Mucosa of descending colon (tissue), 3 donors: Measurements from ENCODE around the gene CMTM4. TPM values are rescaled to one million over a fixed set of nuclear protein-coding genes. Genes with fewer than 3 reads are reported as not detected.

ENCODE experiments used
- ATAC-seq: fragments of 200-7000 bp; cut with Tn5 transposase; one replicate; pipeline ENCODE4 v1.9.1; 2020; ENCODE audit warnings: mild to moderate bottlenecking, moderate library complexity
- DNase-seq, 3 donors: peaks; one replicate each; pipeline ENCODE4 v3.0.0-alpha.2; 2020
- H3K36me3 ChIP-seq: fragments of 200-600 bp; one replicate; pipeline ENCODE4 v1.8.0; 2021; ENCODE audit warnings: low read depth, mild to moderate bottlenecking
- H3K4me1 ChIP-seq: fragments of 200-600 bp; one replicate; pipeline ENCODE4 v1.8.0; 2021; ENCODE audit warnings: low read depth, mild to moderate bottlenecking
- H3K4me3 ChIP-seq: fragments of 200-600 bp; one replicate; pipeline ENCODE4 v1.8.0; 2021; ENCODE audit warnings: mild to moderate bottlenecking
- H3K9me3 ChIP-seq: fragments of 200-600 bp; one replicate; pipeline ENCODE4 v1.8.0; 2021; ENCODE audit warnings: mild to moderate bottlenecking
- intact Hi-C, 2 donors: fragments of 100-400 bp; cut with DNase I in 1 of 2; cut with micrococcal nuclease in 1 of 2; formaldehyde crosslinking; loops; one replicate each; pipeline versions ENCODE4 v1.11.0 to v1.11.1; 2022; cut with DNase I, micrococcal nuclease
- total RNA-seq, 3 donors: library from RNA; stranded (reverse); fragmentation: NEBNext Ultra II Directional in 2 of 3; extraction: Animal tissue kit (Norgen Biotek cat#: 25700) in 2 of 3; gene quantifications; one replicate each; pipeline versions ENCODE4 v1.2.1 to v1.2.4, GENCODE V29; 2021 to 2023
- TF ChIP-seq, protein P1 (sequence below): fragments of 200-600 bp; IDR thresholded peaks from one replicate; pipeline ENCODE4 v1.8.0; 2022; ENCODE audit warnings: antibody characterized with exemption, mild to moderate bottlenecking
- donor health status: DM: no; HTN: no; CAD: no; lungs with moderate emphysema.
- donor health status: DM: no; HTN: no; CAD: no.
- donor health status: DM: no; HTN: yes; CAD: no.

CMTM4 gene
- total RNA-seq, 3 donors from 2014 or later = 91.6 to 208 (median 155) TPM

GRCh38 chr16:66580605-66581209, 115.8 kb downstream of the CMTM4 start:
- Histone ChIP-seq H3K9me3 (no peaks in the 10 kb centered on the region), H3K36me3 (no peaks in the 10 kb centered on the region), H3K4me3 (no peak overlapping the region), H3K4me1 (peaks cover 9% of the 10 kb centered on the region)
- intact Hi-C loops = no loop called here
- no peak for ATAC-seq
- no peak for DNase-seq
- TF ChIP-seq, protein P1, sequence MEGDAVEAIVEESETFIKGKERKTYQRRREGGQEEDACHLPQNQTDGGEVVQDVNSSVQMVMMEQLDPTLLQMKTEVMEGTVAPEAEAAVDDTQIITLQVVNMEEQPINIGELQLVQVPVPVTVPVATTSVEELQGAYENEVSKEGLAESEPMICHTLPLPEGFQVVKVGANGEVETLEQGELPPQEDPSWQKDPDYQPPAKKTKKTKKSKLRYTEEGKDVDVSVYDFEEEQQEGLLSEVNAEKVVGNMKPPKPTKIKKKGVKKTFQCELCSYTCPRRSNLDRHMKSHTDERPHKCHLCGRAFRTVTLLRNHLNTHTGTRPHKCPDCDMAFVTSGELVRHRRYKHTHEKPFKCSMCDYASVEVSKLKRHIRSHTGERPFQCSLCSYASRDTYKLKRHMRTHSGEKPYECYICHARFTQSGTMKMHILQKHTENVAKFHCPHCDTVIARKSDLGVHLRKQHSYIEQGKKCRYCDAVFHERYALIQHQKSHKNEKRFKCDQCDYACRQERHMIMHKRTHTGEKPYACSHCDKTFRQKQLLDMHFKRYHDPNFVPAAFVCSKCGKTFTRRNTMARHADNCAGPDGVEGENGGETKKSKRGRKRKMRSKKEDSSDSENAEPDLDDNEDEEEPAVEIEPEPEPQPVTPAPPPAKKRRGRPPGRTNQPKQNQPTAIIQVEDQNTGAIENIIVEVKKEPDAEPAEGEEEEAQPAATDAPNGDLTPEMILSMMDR = no peak

GRCh38 chr16:66578651-66579531, 117.7 kb downstream of the CMTM4 start, which contains the start of gene CMTM2:
CMTM2 (plus strand) TSS chr16:66579463; CDS start chr16:66579608, 145 bp downstream.
- ATAC-seq = peak; percentile 46
- TF ChIP-seq, protein P1 = no peak
- Histone ChIP-seq H3K9me3 (no peaks in the 10 kb centered on the region), H3K4me1 (peaks cover 9% of the 10 kb centered on the region), H3K4me3 (no peak within 1 kb of the TSS), H3K36me3 (no peaks in the 10 kb centered on the region)
- no peak for DNase-seq
- intact Hi-C loops = no loop called here

- Histone ChIP-seq H3K9me3 (no peaks in the 10 kb centered on the region), H3K36me3 (no peaks in the 10 kb centered on the region), H3K4me1 (peaks cover 9% of the 10 kb centered on the region), H3K4me3 (no peak overlapping the region)
- no peak for ATAC-seq
- DNase-seq = no peak
- TF ChIP-seq, protein P1 = no peak
- intact Hi-C loops = no loop called here
These were observed 120.2 kb downstream of the CMTM4 start for GRCh38 chr16:66576296-66576695.

GRCh38 chr16:66575060-66575459, 121.5 kb downstream of the CMTM4 start:
- H3K36me3 ChIP-seq = no peaks in the 10 kb centered on the region
- H3K4me3 ChIP-seq = no peak overlapping the region
- H3K9me3 ChIP-seq = no peaks in the 10 kb centered on the region
- intact Hi-C loops = no loop called here
- no peak for ATAC-seq
- no peak for DNase-seq
- TF ChIP-seq, protein P1 = no peak
- H3K4me1 ChIP-seq = peaks cover 9% of the 10 kb centered on the region

DNA sequence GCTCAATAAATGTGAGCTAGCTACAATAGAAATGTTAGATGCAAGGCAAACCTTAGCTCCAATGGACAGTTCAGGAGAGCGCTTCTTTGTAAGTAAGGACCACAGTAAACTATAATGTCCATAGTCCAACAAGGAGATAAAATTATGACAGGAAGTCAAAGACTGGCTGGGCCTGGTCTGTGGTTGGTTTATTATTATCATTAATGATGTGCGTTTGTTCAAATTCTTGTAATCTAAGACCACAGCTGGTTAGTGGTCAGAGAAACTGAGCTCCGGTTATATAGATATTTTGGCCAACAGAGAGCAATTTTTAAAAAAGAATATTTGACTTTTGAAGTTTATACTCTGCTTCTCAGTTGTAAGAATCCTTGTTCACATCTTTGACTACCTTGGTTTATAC, 122.0 kb downstream of the CMTM4 start:
- TF ChIP-seq, protein P1 = no peak
- ATAC-seq (no peak), DNase-seq (no peak)
- Histone ChIP-seq H3K4me3 (no peak overlapping the region), H3K4me1 (peaks cover 8% of the 10 kb centered on the region), H3K36me3 (no peaks in the 10 kb centered on the region), H3K9me3 (no peaks in the 10 kb centered on the region)
- intact Hi-C loops = no loop called here
